BJ (cell line): Measurements from ENCODE around the gene EXOC3. TPM values are rescaled to one million over a fixed set of nuclear protein-coding genes. Genes with fewer than 3 reads are reported as not detected.

ENCODE experiments used
- CTCF ChIA-PET: fragments of 350-600 bp; formaldehyde crosslinking; extraction: SDS; loops from one replicate; lab custom pipeline; 2021; ENCODE audit warnings: antibody characterized with exemption, inconsistent platforms; lab: Yijun Ruan, JAX
- POLR2A ChIA-PET: fragments of 300-600 bp; sonication (Branson Sonifier 250); formaldehyde crosslinking; extraction: SDS; loops from one replicate; lab custom pipeline; 2021; ENCODE audit warnings: antibody characterized with exemption; lab: Charles Lee
- DNase-seq: peaks from one replicate; pipeline ENCODE4 v3.0.0-alpha.2; 2011; ENCODE audit warnings: low read depth
- H3K27me3 ChIP-seq: 2 replicates; pipeline ENCODE4 v1.6.0; 2011; ENCODE audit warnings: low read length; ENCODE audit not compliant: control insufficient read depth, insufficient read depth
- H3K36me3 ChIP-seq: 2 replicates; pipeline ENCODE4 v1.5.1; 2011; ENCODE audit warnings: low read length; ENCODE audit not compliant: control insufficient read depth, insufficient read depth
- H3K4me3 ChIP-seq: 2 replicates; pipeline ENCODE4 v1.5.1; 2011; ENCODE audit warnings: low read depth, mild to moderate bottlenecking, control low read depth, low read length
- polyA plus RNA-seq: library from polyadenylated mRNA; depleted of rRNA; stranded (reverse); fragments of >200 nt; gene quantifications from 2 replicates; pipeline ENCODE4 v1.2.3, GENCODE V29; 2011
- TF ChIP-seq, protein P1 (sequence below): IDR thresholded peaks from 2 replicates; pipeline ENCODE4 v1.5.1; 2011; ENCODE audit warnings: low read depth, mild to moderate bottlenecking, control low read depth, inconsistent platforms, low read length, moderate library complexity; ENCODE audit not compliant: insufficient read depth

Gene EXOC3
- polyA plus RNA-seq, 1 experiment, result 32.1 TPM

- Histone ChIP-seq H3K36me3 (peaks cover 36% of the 10 kb centered on the region), H3K4me3 (no peak overlapping the region), H3K27me3 (no peaks in the 10 kb centered on the region)
- CTCF ChIA-PET, result interaction anchor here (1.5 kb wide), 1 partner anchor 130 kb away, joined by 5 read pairs; the partner anchor contains the start of gene AHRR
- no peak for DNase-seq
- POLR2A ChIA-PET, result no interaction called here
- TF ChIP-seq, protein P1, sequence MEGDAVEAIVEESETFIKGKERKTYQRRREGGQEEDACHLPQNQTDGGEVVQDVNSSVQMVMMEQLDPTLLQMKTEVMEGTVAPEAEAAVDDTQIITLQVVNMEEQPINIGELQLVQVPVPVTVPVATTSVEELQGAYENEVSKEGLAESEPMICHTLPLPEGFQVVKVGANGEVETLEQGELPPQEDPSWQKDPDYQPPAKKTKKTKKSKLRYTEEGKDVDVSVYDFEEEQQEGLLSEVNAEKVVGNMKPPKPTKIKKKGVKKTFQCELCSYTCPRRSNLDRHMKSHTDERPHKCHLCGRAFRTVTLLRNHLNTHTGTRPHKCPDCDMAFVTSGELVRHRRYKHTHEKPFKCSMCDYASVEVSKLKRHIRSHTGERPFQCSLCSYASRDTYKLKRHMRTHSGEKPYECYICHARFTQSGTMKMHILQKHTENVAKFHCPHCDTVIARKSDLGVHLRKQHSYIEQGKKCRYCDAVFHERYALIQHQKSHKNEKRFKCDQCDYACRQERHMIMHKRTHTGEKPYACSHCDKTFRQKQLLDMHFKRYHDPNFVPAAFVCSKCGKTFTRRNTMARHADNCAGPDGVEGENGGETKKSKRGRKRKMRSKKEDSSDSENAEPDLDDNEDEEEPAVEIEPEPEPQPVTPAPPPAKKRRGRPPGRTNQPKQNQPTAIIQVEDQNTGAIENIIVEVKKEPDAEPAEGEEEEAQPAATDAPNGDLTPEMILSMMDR, result no peak
These were observed 8.8 kb downstream of the EXOC3 start for GRCh38 chr5:451587-452458.

DNA sequence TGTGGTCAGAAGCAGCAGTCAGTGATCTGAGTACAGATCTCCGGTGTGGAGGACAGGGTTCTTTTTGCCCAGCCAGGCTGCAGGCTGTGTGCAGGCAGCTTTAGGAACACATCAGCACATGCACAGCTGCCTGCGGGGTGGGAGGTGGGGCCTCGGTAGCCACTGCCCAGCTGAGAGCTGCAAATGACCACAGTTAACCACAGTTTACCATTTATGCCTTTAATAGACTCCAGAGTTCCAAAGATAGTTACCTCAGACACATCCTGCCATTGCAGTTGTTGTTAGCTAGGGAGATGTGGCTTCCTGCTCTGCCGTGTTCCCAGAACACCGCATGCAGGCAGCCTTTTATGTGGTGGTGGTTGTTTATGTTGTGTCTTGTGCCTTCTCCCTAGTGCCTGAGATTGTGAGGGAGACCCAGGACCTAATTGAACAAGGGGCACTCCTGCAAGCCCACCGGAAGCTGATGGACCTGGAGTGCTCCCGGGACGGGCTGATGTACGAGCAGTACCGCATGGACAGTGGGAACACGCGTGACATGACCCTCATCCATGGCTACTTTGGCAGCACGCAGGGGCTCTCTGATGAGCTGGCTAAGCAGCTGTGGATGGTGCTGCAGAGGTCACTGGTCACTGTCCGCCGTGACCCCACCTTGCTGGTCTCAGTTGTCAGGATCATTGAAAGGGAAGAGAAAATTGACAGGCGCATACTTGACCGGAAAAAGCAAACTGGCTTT, 10.2 kb downstream of the EXOC3 start:
- POLR2A ChIA-PET, result no interaction called here
- Histone ChIP-seq H3K27me3 (no peaks in the 10 kb centered on the region), H3K36me3 (peaks cover 36% of the 10 kb centered on the region), H3K4me3 (no peak overlapping the region)
- CTCF ChIA-PET, result interaction anchor here (1.5 kb wide), 1 partner anchor 132 kb away, joined by 5 read pairs; the partner anchor contains the start of gene AHRR
- no peak for DNase-seq
- TF ChIP-seq, protein P1, result no peak

GRCh38 chr5:453725-454481, 10.9 kb downstream of the EXOC3 start:
- H3K36me3 ChIP-seq, result peaks cover 30% of the 10 kb centered on the region
- no peak for DNase-seq
- TF ChIP-seq, protein P1, result no peak
- no peak overlapping the region for H3K4me3 ChIP-seq
- no peaks in the 10 kb centered on the region for H3K27me3 ChIP-seq
- ChIA-PET CTCF (no interaction called here), POLR2A (no interaction called here)

GRCh38 chr5:454936-455335, 12.0 kb downstream of the EXOC3 start:
- TF ChIP-seq, protein P1, result no peak
- DNase-seq, result no peak
- H3K27me3 ChIP-seq, result no peaks in the 10 kb centered on the region
- H3K36me3 ChIP-seq, result peaks cover 32% of the 10 kb centered on the region
- ChIA-PET CTCF (interaction anchor here (0.9 to 3.0 kb wide), 2 partner anchors 8 to 25 kb away, joined by 3 to 17 read pairs; no protein-coding TSS in a partner anchor), POLR2A (no interaction called here)
- H3K4me3 ChIP-seq, result no peak overlapping the region
